ENCODE measurements around the gene SESN1. TPM values are rescaled to one million over a fixed set of nuclear protein-coding genes. Genes with fewer than 3 reads are reported as not detected.

Gene SESN1
- total RNA-seq, 1 donor from 2014 or later = 23.6 TPM

DNA sequence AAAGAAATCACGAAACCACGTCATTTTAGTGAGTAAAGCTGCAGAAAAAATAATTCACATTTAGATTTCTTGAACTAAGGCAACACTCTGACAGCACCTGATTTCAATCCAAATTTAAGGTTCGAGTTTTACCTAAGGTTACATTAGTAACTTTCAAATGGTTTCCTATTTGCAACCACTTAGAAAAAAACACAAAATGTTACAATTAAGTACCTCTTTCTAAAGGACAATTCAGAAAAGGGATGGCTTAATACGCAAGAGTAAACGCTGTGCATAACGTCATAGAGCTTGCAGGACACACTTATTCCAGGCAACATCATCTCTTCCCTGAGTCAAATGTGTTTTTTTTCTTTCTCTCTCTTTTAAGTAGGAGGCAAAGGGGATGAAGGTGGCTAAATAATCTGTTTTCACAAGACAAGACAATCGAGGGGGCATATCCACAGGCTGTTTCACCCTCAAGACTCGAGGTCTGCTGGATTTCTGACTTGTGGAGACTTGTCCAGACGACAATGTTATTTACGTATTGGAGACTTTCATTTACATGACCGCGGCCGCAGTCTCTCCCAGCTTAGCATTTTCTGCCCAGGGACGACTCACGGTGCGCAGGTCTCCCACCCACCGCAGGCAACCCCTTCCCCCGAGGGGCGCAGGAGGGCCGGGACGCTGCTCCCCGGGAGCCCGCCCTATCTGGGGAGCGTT, 86.0 kb downstream of the SESN1 start:
- TF ChIP-seq, protein P1, sequence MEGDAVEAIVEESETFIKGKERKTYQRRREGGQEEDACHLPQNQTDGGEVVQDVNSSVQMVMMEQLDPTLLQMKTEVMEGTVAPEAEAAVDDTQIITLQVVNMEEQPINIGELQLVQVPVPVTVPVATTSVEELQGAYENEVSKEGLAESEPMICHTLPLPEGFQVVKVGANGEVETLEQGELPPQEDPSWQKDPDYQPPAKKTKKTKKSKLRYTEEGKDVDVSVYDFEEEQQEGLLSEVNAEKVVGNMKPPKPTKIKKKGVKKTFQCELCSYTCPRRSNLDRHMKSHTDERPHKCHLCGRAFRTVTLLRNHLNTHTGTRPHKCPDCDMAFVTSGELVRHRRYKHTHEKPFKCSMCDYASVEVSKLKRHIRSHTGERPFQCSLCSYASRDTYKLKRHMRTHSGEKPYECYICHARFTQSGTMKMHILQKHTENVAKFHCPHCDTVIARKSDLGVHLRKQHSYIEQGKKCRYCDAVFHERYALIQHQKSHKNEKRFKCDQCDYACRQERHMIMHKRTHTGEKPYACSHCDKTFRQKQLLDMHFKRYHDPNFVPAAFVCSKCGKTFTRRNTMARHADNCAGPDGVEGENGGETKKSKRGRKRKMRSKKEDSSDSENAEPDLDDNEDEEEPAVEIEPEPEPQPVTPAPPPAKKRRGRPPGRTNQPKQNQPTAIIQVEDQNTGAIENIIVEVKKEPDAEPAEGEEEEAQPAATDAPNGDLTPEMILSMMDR (IDR thresholded peaks at IDR 0.05; ENCODE audit: unreplicated experiment) = no peak
- Mint-ChIP-seq H3K4me1 (ENCODE audit: unreplicated experiment) (peaks cover 24% of the 10 kb centered on the region), H3K36me3 (ENCODE audit: low read depth, unreplicated experiment) (peaks cover 6% of the 10 kb centered on the region), H3K4me3 (ENCODE audit: unreplicated experiment) (peak overlapping the region; percentile 96), H3K27ac (ENCODE audit: unreplicated experiment) (peak overlapping the region; percentile 52), H3K27me3 (ENCODE audit: unreplicated experiment) (peaks cover 5% of the 10 kb centered on the region), H3K9me3 (ENCODE audit: unreplicated experiment) (no peaks in the 10 kb centered on the region)
- DNase-seq (ENCODE audit: low spot score) = no peak

DNA sequence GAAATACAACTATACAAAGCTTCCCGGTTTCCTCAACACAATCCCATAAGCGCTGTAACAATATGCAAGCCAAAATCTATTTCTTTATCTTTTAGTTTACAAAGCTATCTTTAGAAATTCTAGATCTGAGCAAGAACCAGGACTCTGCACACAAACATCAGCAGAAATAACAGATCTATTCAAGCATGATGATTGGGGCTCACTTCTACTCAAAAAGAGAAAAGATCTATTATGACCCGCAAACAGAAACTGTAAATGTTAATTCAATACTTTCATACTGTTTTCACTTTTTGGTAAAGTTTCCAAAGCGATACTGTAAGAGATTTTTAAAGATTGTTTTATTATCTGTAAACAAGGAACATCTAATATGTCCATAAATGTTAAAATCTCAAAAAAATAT, 86.6 kb downstream of the SESN1 start:
- peaks cover 6% of the 10 kb centered on the region for H3K36me3 Mint-ChIP-seq (ENCODE audit: low read depth, unreplicated experiment)

DNA sequence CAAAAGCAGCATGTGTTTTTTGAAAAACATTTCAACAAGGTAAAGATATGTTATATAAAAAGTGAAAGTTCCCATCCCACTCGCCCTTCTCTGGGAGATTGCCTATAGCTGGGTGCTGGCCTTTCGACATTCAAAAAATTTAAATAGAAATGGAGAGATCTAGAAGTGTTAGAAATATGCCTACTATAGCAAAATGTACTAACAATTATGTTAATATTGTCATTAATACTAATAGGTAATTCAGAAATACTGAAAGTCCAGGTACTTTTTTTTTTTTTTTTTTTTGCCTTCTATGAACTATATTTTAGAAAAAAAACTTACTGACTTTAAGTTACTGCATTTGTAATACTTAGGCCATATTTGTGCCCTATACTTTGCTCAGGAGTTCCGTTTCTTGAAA, 87.1 kb downstream of the SESN1 start:
- Mint-ChIP-seq H3K4me3 (ENCODE audit: unreplicated experiment) (no peak overlapping the region), H3K36me3 (ENCODE audit: low read depth, unreplicated experiment) (peaks cover 6% of the 10 kb centered on the region), H3K27me3 (ENCODE audit: unreplicated experiment) (peaks cover 4% of the 10 kb centered on the region), H3K9me3 (ENCODE audit: unreplicated experiment) (no peaks in the 10 kb centered on the region), H3K4me1 (ENCODE audit: unreplicated experiment) (peaks cover 21% of the 10 kb centered on the region), H3K27ac (ENCODE audit: unreplicated experiment) (no peak overlapping the region)
- TF ChIP-seq, protein P1 (IDR thresholded peaks at IDR 0.05; ENCODE audit: unreplicated experiment) = no peak
- no peak for DNase-seq (ENCODE audit: low spot score)

More for the DNA sequence above, 86.6 kb downstream of the SESN1 start:
- TF ChIP-seq, protein P1 (IDR thresholded peaks at IDR 0.05; ENCODE audit: unreplicated experiment) = no peak
- Mint-ChIP-seq H3K27me3 (ENCODE audit: unreplicated experiment) (peaks cover 5% of the 10 kb centered on the region), H3K4me1 (ENCODE audit: unreplicated experiment) (peaks cover 22% of the 10 kb centered on the region), H3K9me3 (ENCODE audit: unreplicated experiment) (no peaks in the 10 kb centered on the region), H3K4me3 (ENCODE audit: unreplicated experiment) (peak overlapping the region; percentile 83), H3K27ac (ENCODE audit: unreplicated experiment) (no peak overlapping the region)
- no peak for DNase-seq (ENCODE audit: low spot score)

DNA sequence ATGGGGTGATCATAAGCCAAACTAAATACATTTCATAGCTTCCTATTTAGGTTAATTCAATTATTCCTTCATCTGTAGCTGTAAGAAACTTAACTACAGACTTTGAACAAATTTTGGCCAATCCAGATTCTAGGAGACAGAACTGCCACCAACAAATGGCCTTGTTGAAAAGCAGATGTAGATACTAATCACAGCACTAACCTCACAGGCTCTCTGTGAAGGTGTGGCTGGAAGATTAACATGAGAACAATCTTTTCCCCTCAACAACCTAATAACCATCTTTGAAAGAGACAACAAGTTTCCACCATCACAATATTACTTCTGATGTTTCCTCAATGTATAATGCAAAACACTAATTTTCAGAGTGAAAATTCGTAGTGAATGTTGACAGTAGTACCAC, 87.8 kb downstream of the SESN1 start:
- peaks cover 6% of the 10 kb centered on the region for H3K36me3 Mint-ChIP-seq (ENCODE audit: low read depth, unreplicated experiment)
- peaks cover 18% of the 10 kb centered on the region for H3K4me1 Mint-ChIP-seq (ENCODE audit: unreplicated experiment)
- H3K4me3 Mint-ChIP-seq (ENCODE audit: unreplicated experiment) = no peak overlapping the region
- no peak for DNase-seq (ENCODE audit: low spot score)
- H3K27ac Mint-ChIP-seq (ENCODE audit: unreplicated experiment) = no peak overlapping the region
- TF ChIP-seq, protein P1 (IDR thresholded peaks at IDR 0.05; ENCODE audit: unreplicated experiment) = no peak
- no peaks in the 10 kb centered on the region for H3K9me3 Mint-ChIP-seq (ENCODE audit: unreplicated experiment)
- peaks cover 3% of the 10 kb centered on the region for H3K27me3 Mint-ChIP-seq (ENCODE audit: unreplicated experiment)

DNA sequence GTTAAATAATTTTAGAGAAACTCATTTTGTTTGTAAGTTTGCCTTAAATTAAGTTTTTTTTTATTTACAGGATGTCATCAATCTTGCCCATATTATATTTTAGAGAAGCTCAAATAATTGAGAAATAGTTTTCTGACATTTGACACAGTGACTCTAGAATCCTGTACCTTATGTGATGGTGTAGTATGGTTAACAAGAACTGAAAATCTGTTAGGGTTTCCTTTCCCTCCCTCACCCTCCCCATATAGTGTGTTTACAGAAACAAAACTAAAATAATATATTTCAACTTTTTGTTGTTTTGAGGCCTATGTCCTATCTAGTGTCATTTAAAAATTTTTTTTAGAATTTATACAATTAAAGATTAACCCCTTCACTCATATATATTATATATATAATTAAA, 91.8 kb downstream of the SESN1 start:
- DNase-seq (ENCODE audit: low spot score) = no peak
- Mint-ChIP-seq H3K4me1 (ENCODE audit: unreplicated experiment) (peaks cover 7% of the 10 kb centered on the region), H3K36me3 (ENCODE audit: low read depth, unreplicated experiment) (no peaks in the 10 kb centered on the region), H3K9me3 (ENCODE audit: unreplicated experiment) (no peaks in the 10 kb centered on the region), H3K27ac (ENCODE audit: unreplicated experiment) (no peak overlapping the region), H3K4me3 (ENCODE audit: unreplicated experiment) (no peak overlapping the region), H3K27me3 (ENCODE audit: unreplicated experiment) (no peaks in the 10 kb centered on the region)
- TF ChIP-seq, protein P1 (IDR thresholded peaks at IDR 0.05; ENCODE audit: unreplicated experiment) = no peak

All from endothelial cell (in vitro differentiated cells).